OCI-LY7 (cell line): Measurements from ENCODE around the gene CDH1. TPM values are rescaled to one million over a fixed set of nuclear protein-coding genes. Genes with fewer than 3 reads are reported as not detected.

Source experiments
- BruUV-seq: library from RNA; stranded (reverse); fragments of 400-500 nt; replicated peaks from 2 replicates; lab custom pipeline; 2021; lab: Mats Ljungman, UMichigan
- CTCF ChIA-PET: fragments of 300-600 bp; sonication (Branson Sonifier 250); formaldehyde crosslinking; loops from one replicate; lab custom pipeline; 2022; ENCODE audit warnings: antibody characterized with exemption; ENCODE audit not compliant: unreplicated experiment; lab: Charles Lee
- POLR2A ChIA-PET: fragments of 300-600 bp; sonication (Branson Sonifier 250); formaldehyde crosslinking; loops from one replicate; lab custom pipeline; 2022; ENCODE audit warnings: antibody characterized with exemption; lab: Charles Lee
- DNase-seq: peaks from one replicate; pipeline ENCODE4 v3.0.0-alpha.2; 2015; ENCODE audit warnings: low spot score
- H2AFZ ChIP-seq: fragments of 200-600 bp; sonication (generic), shearing (Covaris generic); 2 replicates; pipeline ENCODE4 v1.6.1; 2014; ENCODE audit warnings: mild to moderate bottlenecking, antibody characterized with exemption, low read length, moderate library complexity
- H3K27ac ChIP-seq: fragments of 200-600 bp; sonication (generic); 2 replicates; pipeline ENCODE4 v1.5.1; 2014; ENCODE audit warnings: mixed run types, low read depth, mild to moderate bottlenecking, moderate library complexity, low read length, inconsistent platforms; ENCODE audit not compliant: poor library complexity, severe bottlenecking
- H3K36me3 ChIP-seq: fragments of 200-600 bp; sonication (generic); 2 replicates; pipeline ENCODE4 v1.6.1; 2014; ENCODE audit warnings: mild to moderate bottlenecking, antibody characterized with exemption, low read length, moderate library complexity, mixed read lengths; ENCODE audit not compliant: insufficient read depth
- H3K4me1 ChIP-seq: fragments of 200-600 bp; sonication (generic); 2 replicates; pipeline ENCODE4 v1.5.1; 2014; ENCODE audit warnings: mild to moderate bottlenecking, low read length; ENCODE audit not compliant: insufficient read depth, poor library complexity, severe bottlenecking
- H3K4me2 ChIP-seq: fragments of 200-600 bp; sonication (generic); 2 replicates; pipeline ENCODE4 v1.6.1; 2014; ENCODE audit warnings: mild to moderate bottlenecking, low read length
- H3K4me3 ChIP-seq: fragments of 200-600 bp; sonication (generic); 2 replicates; pipeline ENCODE4 v1.5.1; 2014; ENCODE audit warnings: mild to moderate bottlenecking, low read depth, low read length; ENCODE audit not compliant: poor library complexity, severe bottlenecking
- H3K79me2 ChIP-seq: fragments of 200-600 bp; sonication (generic); 2 replicates; pipeline ENCODE4 v1.6.1; 2016; ENCODE audit warnings: low read depth, mild to moderate bottlenecking, low read length, moderate library complexity, mixed read lengths; ENCODE audit not compliant: insufficient read depth
- H3K9me2 ChIP-seq: fragments of 200-600 bp; sonication (generic); 2 replicates; pipeline ENCODE4 v1.6.1; 2016; ENCODE audit warnings: mild to moderate bottlenecking, low read length, mixed read lengths; ENCODE audit not compliant: insufficient read depth
- H3K9me3 ChIP-seq: fragments of 200-600 bp; sonication (generic); 2 replicates; pipeline ENCODE4 v1.6.1; 2014; ENCODE audit warnings: mild to moderate bottlenecking, mixed run types, low read length, mixed read lengths
- H4K20me1 ChIP-seq: fragments of 200-600 bp; sonication (generic); 2 replicates; pipeline ENCODE4 v1.6.1; 2014; ENCODE audit warnings: mild to moderate bottlenecking, antibody characterized with exemption, low read length, moderate library complexity, mixed read lengths; ENCODE audit not compliant: insufficient read depth
- EZH2phosphoT487 ChIP-seq: fragments of 200-600 bp; sonication (generic); IDR thresholded peaks from 2 replicates; pipeline ENCODE4 v1.6.1; 2018; ENCODE audit warnings: low read depth, borderline replicate concordance, mild to moderate bottlenecking, mixed run types, antibody characterized with exemption, low read length, moderate library complexity, mixed read lengths
- intact Hi-C: fragments of 100-400 bp; cut with micrococcal nuclease; formaldehyde crosslinking; loops from one replicate; pipeline ENCODE4 v1.10.0; 2022; ENCODE audit not compliant: unreplicated experiment
- total RNA-seq, 2 experiments: library from RNA; depleted of rRNA in 1 of 2; stranded (reverse); fragments of >200 nt in 1 of 2; shearing (Covaris generic) in 1 of 2; gene quantifications; 2 replicates each; pipeline ENCODE4 v1.2.3, GENCODE V29; 2014 to 2022
- TF ChIP-seq, protein P1 (sequence below): fragments of 200-600 bp; sonication (generic); conservative IDR thresholded peaks from 2 replicates; pipeline ENCODE4 v1.5.1; 2014; ENCODE audit warnings: mild to moderate bottlenecking, antibody characterized with exemption, low read length, moderate library complexity, mixed read lengths

Gene CDH1
- total RNA-seq, 2 experiments from 2014 or later: not detected

DNA sequence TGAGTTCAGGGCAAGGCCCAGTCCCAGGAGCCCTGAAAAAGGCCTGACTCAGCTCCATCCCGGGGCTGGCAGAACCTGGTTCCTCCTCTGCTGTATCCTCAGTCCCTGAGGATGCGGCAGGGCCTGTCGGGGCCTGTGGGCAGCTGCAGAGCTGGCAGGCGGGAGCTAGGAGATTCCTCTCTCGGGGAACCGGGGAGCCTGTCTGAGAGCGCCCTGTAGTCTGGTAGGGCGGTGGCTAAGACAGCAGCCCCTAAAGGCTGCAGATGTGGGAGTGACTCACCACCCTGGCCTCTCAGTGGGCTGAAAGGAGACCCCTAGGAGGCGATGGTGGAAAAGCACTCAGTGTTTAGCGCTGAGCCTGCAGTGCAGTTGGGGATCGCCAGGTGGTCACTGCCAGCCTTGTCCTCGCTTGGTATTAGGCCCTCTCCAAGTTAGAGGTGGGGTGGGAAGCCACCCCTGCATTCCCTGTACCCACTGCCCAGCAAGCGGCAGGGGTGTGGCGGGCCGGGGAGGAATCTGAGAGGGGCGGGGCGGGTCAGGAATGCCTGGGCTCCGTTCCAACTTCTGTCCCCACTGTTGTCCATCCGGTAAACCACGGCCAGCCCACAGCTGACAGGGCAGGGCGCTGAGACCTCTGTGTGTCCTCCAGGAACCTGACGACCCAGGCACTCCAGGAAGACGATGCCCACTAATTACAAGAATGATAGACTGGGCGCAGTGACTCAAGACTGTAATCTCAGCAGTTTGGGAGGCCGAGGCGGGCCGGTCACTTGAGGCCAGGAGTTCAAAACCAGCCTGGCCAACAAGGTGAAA, 29.5 kb upstream of the CDH1 start:
- no peak overlapping the region for H3K4me2 ChIP-seq
- no peaks in the 10 kb centered on the region for H4K20me1 ChIP-seq
- no peak overlapping the region for H3K27ac ChIP-seq
- TF ChIP-seq, protein P1, sequence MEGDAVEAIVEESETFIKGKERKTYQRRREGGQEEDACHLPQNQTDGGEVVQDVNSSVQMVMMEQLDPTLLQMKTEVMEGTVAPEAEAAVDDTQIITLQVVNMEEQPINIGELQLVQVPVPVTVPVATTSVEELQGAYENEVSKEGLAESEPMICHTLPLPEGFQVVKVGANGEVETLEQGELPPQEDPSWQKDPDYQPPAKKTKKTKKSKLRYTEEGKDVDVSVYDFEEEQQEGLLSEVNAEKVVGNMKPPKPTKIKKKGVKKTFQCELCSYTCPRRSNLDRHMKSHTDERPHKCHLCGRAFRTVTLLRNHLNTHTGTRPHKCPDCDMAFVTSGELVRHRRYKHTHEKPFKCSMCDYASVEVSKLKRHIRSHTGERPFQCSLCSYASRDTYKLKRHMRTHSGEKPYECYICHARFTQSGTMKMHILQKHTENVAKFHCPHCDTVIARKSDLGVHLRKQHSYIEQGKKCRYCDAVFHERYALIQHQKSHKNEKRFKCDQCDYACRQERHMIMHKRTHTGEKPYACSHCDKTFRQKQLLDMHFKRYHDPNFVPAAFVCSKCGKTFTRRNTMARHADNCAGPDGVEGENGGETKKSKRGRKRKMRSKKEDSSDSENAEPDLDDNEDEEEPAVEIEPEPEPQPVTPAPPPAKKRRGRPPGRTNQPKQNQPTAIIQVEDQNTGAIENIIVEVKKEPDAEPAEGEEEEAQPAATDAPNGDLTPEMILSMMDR: no peak
- TF ChIP-seq EZH2phosphoT487: no peak
- no peaks in the 10 kb centered on the region for H3K9me2 ChIP-seq
- intact Hi-C loops: no loop called here
- H3K9me3 ChIP-seq: no peaks in the 10 kb centered on the region
- POLR2A ChIA-PET: interaction anchor here (0.6 kb wide), 1 partner anchor 32 kb away, joined by 5 read pairs; no protein-coding TSS in a partner anchor
- no peaks in the 10 kb centered on the region for H3K36me3 ChIP-seq
- H3K79me2 ChIP-seq: no peaks in the 10 kb centered on the region
- DNase-seq: no peak
- no peak overlapping the region for H3K4me3 ChIP-seq
- no peaks in the 10 kb centered on the region for H3K4me1 ChIP-seq
- no TSS peak for BruUV-seq
- CTCF ChIA-PET: no interaction called here
- no peak overlapping the region for H2AFZ ChIP-seq

DNA sequence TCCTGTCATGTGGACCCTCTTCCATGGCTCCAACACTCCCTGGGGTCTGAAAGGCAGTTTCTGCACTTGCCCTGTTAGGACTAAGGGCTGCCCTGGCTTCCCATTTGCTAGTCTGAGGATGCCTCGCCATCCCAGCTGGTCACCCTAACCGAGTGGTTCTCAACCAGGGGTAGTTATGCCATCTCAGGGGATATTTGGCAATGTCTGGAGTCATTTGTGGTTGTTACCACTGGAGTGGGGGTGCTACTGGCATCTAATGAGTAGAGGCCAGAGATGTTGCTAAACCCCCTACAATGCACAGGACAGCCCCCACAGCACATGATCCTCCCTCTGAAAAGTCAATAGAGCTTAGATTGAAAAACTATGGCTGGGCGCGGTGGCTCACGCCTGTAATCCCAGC, 26.9 kb upstream of the CDH1 start:
- H4K20me1 ChIP-seq: no peaks in the 10 kb centered on the region
- no peak overlapping the region for H3K4me2 ChIP-seq
- BruUV-seq: no TSS peak
- ChIA-PET CTCF (no interaction called here), POLR2A (no interaction called here)
- H3K27ac ChIP-seq: no peak overlapping the region
- H3K36me3 ChIP-seq: no peaks in the 10 kb centered on the region
- no peak overlapping the region for H2AFZ ChIP-seq
- H3K79me2 ChIP-seq: no peaks in the 10 kb centered on the region
- H3K9me2 ChIP-seq: no peaks in the 10 kb centered on the region
- intact Hi-C loops: no loop called here
- H3K4me1 ChIP-seq: no peaks in the 10 kb centered on the region
- H3K4me3 ChIP-seq: no peak overlapping the region
- H3K9me3 ChIP-seq: no peaks in the 10 kb centered on the region
- no peak for DNase-seq
- TF ChIP-seq, protein P1: no peak
- no peak for TF ChIP-seq EZH2phosphoT487
